SK-N-SH (cell line): ENCODE data around the gene BMPR1B.

Source experiments
- NFIC ChIP-seq: IDR thresholded peaks from 2 replicates; pipeline ENCODE4 v1.4.0; 2012; ENCODE audit warnings: borderline replicate concordance
- TF ChIP-seq, protein P1 (sequence below): fragments of 200-600 bp; sonication (generic); IDR thresholded peaks from 2 replicates; pipeline ENCODE4 v1.6.1; 2017; ENCODE audit warnings: antibody characterized with exemption, mild to moderate bottlenecking, moderate library complexity

DNA sequence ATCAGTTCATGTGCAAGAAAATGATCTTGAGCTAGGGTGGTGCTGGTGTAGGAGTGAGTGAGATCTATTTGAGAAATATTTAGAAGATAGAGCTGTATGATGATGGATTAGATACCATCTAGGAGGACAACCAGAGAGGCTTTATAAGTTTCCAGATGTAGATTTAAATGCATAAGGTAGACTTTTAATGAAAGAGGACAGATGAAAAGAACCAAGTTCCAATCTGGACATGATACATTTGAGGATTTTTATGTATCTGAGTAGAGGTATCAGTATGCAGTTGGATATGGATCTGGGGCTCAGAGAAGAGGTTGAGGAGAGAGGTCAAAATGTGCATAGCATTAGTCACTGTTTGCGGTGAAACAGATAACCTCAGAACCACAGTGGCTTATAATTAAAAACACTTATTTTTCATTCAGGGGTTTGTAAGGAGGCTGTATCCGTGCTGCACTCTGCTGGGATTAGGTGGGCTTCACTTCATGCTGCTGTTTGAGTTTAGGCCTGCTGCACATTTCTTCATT is 348.7 kb downstream of the BMPR1B start:
- TF ChIP-seq, protein P1, sequence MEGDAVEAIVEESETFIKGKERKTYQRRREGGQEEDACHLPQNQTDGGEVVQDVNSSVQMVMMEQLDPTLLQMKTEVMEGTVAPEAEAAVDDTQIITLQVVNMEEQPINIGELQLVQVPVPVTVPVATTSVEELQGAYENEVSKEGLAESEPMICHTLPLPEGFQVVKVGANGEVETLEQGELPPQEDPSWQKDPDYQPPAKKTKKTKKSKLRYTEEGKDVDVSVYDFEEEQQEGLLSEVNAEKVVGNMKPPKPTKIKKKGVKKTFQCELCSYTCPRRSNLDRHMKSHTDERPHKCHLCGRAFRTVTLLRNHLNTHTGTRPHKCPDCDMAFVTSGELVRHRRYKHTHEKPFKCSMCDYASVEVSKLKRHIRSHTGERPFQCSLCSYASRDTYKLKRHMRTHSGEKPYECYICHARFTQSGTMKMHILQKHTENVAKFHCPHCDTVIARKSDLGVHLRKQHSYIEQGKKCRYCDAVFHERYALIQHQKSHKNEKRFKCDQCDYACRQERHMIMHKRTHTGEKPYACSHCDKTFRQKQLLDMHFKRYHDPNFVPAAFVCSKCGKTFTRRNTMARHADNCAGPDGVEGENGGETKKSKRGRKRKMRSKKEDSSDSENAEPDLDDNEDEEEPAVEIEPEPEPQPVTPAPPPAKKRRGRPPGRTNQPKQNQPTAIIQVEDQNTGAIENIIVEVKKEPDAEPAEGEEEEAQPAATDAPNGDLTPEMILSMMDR, result no peak
- TF ChIP-seq NFIC, result peak; percentile 79
